ENCODE results near the gene NDUFV1. TPM values are rescaled to one million over a fixed set of nuclear protein-coding genes. Genes with fewer than 3 reads are reported as not detected.
A peak's percentile ranks its signal among the peaks of the same experiment; 100 is the strongest.

NDUFV1 gene
- total and polyA plus RNA-seq, 9 of the 15 experiments (the other 6 are each of a cell fraction or from before 2014, with no cell fraction given) = 10.8 to 423 (median 209) TPM

- 0 out of 2 replicates have a peak, but pooled peaks have one; percentile 17 for TF ChIP-seq TFAP4 (CRISPR knock-in tag; IDR thresholded peaks at IDR 0.05; ENCODE audit: borderline replicate concordance)
Measured at GRCh38 chr11:67626970-67627369, 20.2 kb downstream of the NDUFV1 start (continued).

- peak overlapping the region in 1 of 2 experiments; percentile 98; a peak in 2 of 4 replicates for H3K9ac ChIP-seq (ENCODE audit: insufficient read depth in 1 of 2, low read depth in 2 of 2, low read length in 2 of 2)
- no peaks in the 10 kb centered on the region for H4K20me1 ChIP-seq (replicated peaks; ENCODE audit: control insufficient read depth, insufficient read depth, low read length)
- H2AFZ ChIP-seq (ENCODE audit: low read depth, low read length) = no peak overlapping the region
- DNase-seq (ENCODE audit: extremely low read depth in 1 of 4, low spot score in 3 of 4) (no peak), ATAC-seq (no peak), FAIRE-seq (no peak)
- BruUV-seq (replicated peaks) = no TSS peak
- no peaks in the 10 kb centered on the region for H3K27me3 ChIP-seq (ENCODE audit: control insufficient read depth in 2 of 2, insufficient read depth in 2 of 2, low read length in 2 of 2)
- WGBS (ENCODE audit: insufficient coverage, low coverage, missing lambda C conversion rate) = 77% methylated on average over 5 of the region's 6 CpGs
- intact Hi-C loops (cut with micrococcal nuclease) = no loop called here
- no peaks in the 10 kb centered on the region for H3K9me3 ChIP-seq (replicated peaks; ENCODE audit: control insufficient read depth, insufficient read depth, low read depth, low read length)
- in situ Hi-C loops (cut with MboI) = no loop called here
- no peak overlapping the region for H3K4me2 ChIP-seq (ENCODE audit: insufficient read depth, low read length)
- peaks cover 10 to 52% of the 10 kb centered on the region in 2 experiments for H3K4me1 ChIP-seq (replicated peaks in 1 of 2; ENCODE audit: control insufficient read depth in 2 of 2, insufficient read depth in 2 of 2, low read length in 2 of 2)
- ChIA-PET CTCF (ENCODE audit: low intra/inter-chr PET ratio) (no interaction called here), POLR2A (interaction anchor here (0.8 to 5.2 kb wide), 3 partner anchors 10 to 20 kb away, joined by 3 to 36 read pairs (median 3); no protein-coding TSS in a partner anchor)
- H3K27ac ChIP-seq (ENCODE audit: extremely low read depth, low read depth, low read length) = no peak overlapping the region
- H3K4me3 ChIP-seq = no peak overlapping the region
- TF ChIP-seq CHAMP1 (IDR thresholded peaks at IDR 0.05) = no peak
- TF ChIP-seq MBD2 (IDR thresholded peaks at IDR 0.05; ENCODE audit: borderline replicate concordance, low read depth) = 0 out of 2 replicates have a peak, but pooled peaks have one; percentile 1
- H3K9me1 ChIP-seq (ENCODE audit: control insufficient read depth, insufficient read depth, low read length) = no peaks in the 10 kb centered on the region
- peaks cover 15% of the 10 kb centered on the region; the same call in 1 of the 3 replicates for H3K36me3 ChIP-seq (ENCODE audit: control insufficient read depth, insufficient read depth, low read length)
- no peaks in the 10 kb centered on the region for H3K79me2 ChIP-seq (ENCODE audit: control insufficient read depth, insufficient read depth, low read length)
Measured at GRCh38 chr11:67627441-67627811, 20.7 kb downstream of the NDUFV1 start.
